Neural progenitor cell (in vitro differentiated cells): ENCODE results near the gene CDAN1. TPM values are rescaled to one million over a fixed set of nuclear protein-coding genes. Genes with fewer than 3 reads are reported as not detected.

Source experiments
- DNase-seq: peaks from one replicate; pipeline ENCODE4 v3.0.0-alpha.2; 2016; ENCODE audit warnings: low spot score
- H2AFZ ChIP-seq: fragments of 200-600 bp; sonication (generic); replicated peaks from 2 replicates; pipeline ENCODE4 v1.6.1; 2016; ENCODE audit warnings: antibody characterized with exemption
- H3F3A ChIP-seq: fragments of 200-600 bp; sonication (generic); 2 replicates; pipeline ENCODE4 v1.6.1; 2016; ENCODE audit warnings: antibody characterized with exemption, low read depth
- H3K27ac ChIP-seq: fragments of 200-600 bp; sonication (generic); 2 replicates; pipeline ENCODE4 v1.5.1; 2016; ENCODE audit warnings: mild to moderate bottlenecking
- H3K27me3 ChIP-seq: fragments of 200-600 bp; sonication (generic); 2 replicates; pipeline ENCODE4 v1.6.1; 2016; ENCODE audit warnings: mild to moderate bottlenecking, moderate library complexity
- H3K36me3 ChIP-seq: fragments of 200-600 bp; sonication (generic); 2 replicates; pipeline ENCODE4 v1.5.1; 2016
- H3K4me1 ChIP-seq: fragments of 200-600 bp; sonication (generic); 2 replicates; pipeline ENCODE4 v1.6.1; 2016; ENCODE audit warnings: mixed run types
- H3K4me2 ChIP-seq: fragments of 200-600 bp; sonication (generic); 2 replicates; pipeline ENCODE4 v1.6.1; 2016
- H3K4me3 ChIP-seq: fragments of 200-600 bp; sonication (generic); 2 replicates; pipeline ENCODE4 v1.5.1; 2016
- H3K79me2 ChIP-seq: fragments of 200-600 bp; sonication (generic); 2 replicates; pipeline ENCODE4 v1.6.1; 2016; ENCODE audit warnings: low read depth
- H3K9ac ChIP-seq: fragments of 200-600 bp; sonication (generic); 2 replicates; pipeline ENCODE4 v1.6.1; 2016
- H3K9me3 ChIP-seq: fragments of 200-600 bp; sonication (generic); 2 replicates; pipeline ENCODE4 v1.5.1; 2016; ENCODE audit warnings: low read depth
- H4K20me1 ChIP-seq: fragments of 200-600 bp; sonication (generic); 2 replicates; pipeline ENCODE4 v1.6.1; 2016; ENCODE audit warnings: low read depth
- H3K27ac Mint-ChIP-seq: 3 replicates; pipeline ENCODE4 v1.8.0; 2021; ENCODE audit warnings: mixed read lengths
- H3K27me3 Mint-ChIP-seq: 2 replicates; pipeline ENCODE4 v1.8.0; 2022; ENCODE audit warnings: low read depth, mild to moderate bottlenecking, inconsistent platforms, moderate library complexity, mixed read lengths; ENCODE audit not compliant: insufficient read depth
- H3K36me3 Mint-ChIP-seq: 3 replicates; pipeline ENCODE4 v1.8.0; 2021; ENCODE audit warnings: mixed read lengths
- H3K4me1 Mint-ChIP-seq: 3 replicates; pipeline ENCODE4 v1.8.0; 2021; ENCODE audit warnings: mixed read lengths
- H3K4me3 Mint-ChIP-seq: 3 replicates; pipeline ENCODE4 v1.8.0; 2021; ENCODE audit warnings: mild to moderate bottlenecking, moderate library complexity, mixed read lengths
- H3K9me3 Mint-ChIP-seq: 3 replicates; pipeline ENCODE4 v1.8.0; 2020; ENCODE audit warnings: mixed read lengths
- EZH2 ChIP-seq: fragments of 200-600 bp; sonication (generic); IDR thresholded peaks from 2 replicates; pipeline ENCODE4 v1.6.1; 2017; ENCODE audit warnings: antibody characterized with exemption, mild to moderate bottlenecking, moderate library complexity
- EZH2phosphoT487 ChIP-seq: fragments of 200-600 bp; sonication (generic); IDR thresholded peaks from 2 replicates; pipeline ENCODE4 v1.6.1; 2017; ENCODE audit warnings: antibody characterized with exemption
- total RNA-seq: library from RNA; depleted of rRNA; stranded (reverse); fragments of >200 nt; gene quantifications from 2 replicates; pipeline ENCODE4 v1.2.3, GENCODE V29; 2015; ENCODE audit warnings: low replicate concordance
- TF ChIP-seq, protein P1 (sequence below): fragments of 200-600 bp; sonication (generic); IDR thresholded peaks from 2 replicates; pipeline ENCODE4 v1.5.1; 2017; ENCODE audit warnings: antibody characterized with exemption, mild to moderate bottlenecking

Gene CDAN1
- total RNA-seq, 1 donor from 2014 or later = 20.2 TPM

DNA sequence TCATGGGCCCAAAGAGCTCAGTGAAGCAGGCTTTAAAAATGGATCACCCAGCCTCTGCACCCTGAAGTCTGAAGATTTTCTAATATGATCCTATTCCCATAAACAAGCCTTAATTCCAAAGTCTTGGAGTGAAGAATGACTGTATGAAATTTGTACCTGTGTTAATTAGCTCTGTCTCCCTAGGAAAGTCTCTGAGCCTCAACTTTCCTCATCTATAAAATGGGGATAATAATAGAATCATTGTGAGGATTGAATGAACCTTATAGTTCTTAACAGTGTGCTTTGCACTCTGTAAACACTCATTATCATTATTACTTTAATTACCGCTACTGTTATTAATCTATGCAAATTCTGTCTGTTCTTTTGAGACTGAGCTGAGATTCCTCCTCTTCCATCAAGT lies 61.9 kb downstream of the CDAN1 start:
- no peak for DNase-seq
- H3K27ac Mint-ChIP-seq = no peak overlapping the region
- H3K27ac ChIP-seq = no peak overlapping the region
- H2AFZ ChIP-seq = no peak overlapping the region
- H3K4me3 Mint-ChIP-seq = no peak overlapping the region
- TF ChIP-seq, protein P1, sequence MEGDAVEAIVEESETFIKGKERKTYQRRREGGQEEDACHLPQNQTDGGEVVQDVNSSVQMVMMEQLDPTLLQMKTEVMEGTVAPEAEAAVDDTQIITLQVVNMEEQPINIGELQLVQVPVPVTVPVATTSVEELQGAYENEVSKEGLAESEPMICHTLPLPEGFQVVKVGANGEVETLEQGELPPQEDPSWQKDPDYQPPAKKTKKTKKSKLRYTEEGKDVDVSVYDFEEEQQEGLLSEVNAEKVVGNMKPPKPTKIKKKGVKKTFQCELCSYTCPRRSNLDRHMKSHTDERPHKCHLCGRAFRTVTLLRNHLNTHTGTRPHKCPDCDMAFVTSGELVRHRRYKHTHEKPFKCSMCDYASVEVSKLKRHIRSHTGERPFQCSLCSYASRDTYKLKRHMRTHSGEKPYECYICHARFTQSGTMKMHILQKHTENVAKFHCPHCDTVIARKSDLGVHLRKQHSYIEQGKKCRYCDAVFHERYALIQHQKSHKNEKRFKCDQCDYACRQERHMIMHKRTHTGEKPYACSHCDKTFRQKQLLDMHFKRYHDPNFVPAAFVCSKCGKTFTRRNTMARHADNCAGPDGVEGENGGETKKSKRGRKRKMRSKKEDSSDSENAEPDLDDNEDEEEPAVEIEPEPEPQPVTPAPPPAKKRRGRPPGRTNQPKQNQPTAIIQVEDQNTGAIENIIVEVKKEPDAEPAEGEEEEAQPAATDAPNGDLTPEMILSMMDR = no peak
- TF ChIP-seq EZH2 = no peak
- H3K9me3 Mint-ChIP-seq = no peaks in the 10 kb centered on the region
- no peaks in the 10 kb centered on the region for H3K79me2 ChIP-seq
- no peaks in the 10 kb centered on the region for H4K20me1 ChIP-seq
- H3K27me3 Mint-ChIP-seq = peaks cover 5% of the 10 kb centered on the region
- peaks cover 7% of the 10 kb centered on the region for H3K4me1 ChIP-seq
- H3K9me3 ChIP-seq = no peaks in the 10 kb centered on the region
- no peaks in the 10 kb centered on the region for H3K27me3 ChIP-seq
- H3F3A ChIP-seq = no peaks in the 10 kb centered on the region
- H3K9ac ChIP-seq = no peak overlapping the region
- H3K36me3 ChIP-seq = no peaks in the 10 kb centered on the region
- peaks cover 16% of the 10 kb centered on the region for H3K36me3 Mint-ChIP-seq
- H3K4me3 ChIP-seq = no peak overlapping the region
- no peak overlapping the region for H3K4me2 ChIP-seq
- H3K4me1 Mint-ChIP-seq = no peaks in the 10 kb centered on the region

DNA sequence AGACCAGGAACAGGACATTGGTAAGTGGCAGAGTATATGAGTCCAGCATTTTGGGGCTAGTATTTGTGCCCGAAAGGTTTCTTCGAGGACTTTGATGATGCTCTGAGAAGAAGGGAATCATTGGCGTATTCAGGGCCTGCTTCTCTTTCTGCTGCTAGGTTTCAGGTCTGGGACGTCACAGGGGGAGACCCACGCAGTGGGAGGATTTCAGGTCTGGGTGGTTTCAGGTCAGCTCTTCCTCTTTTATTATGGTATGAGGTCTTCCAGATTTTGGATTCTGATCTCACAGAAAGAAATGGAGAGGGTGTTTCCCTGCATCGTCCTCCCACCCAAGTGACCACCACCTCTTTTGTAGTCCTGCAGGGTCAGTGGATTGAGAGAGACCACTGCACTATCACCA lies 62.5 kb downstream of the CDAN1 start:
- H2AFZ ChIP-seq = no peak overlapping the region
- H3K9me3 ChIP-seq = no peaks in the 10 kb centered on the region
- H3K36me3 Mint-ChIP-seq = peaks cover 19% of the 10 kb centered on the region
- H3K9me3 Mint-ChIP-seq = no peaks in the 10 kb centered on the region
- no peak overlapping the region for H3K27ac Mint-ChIP-seq
- no peaks in the 10 kb centered on the region for H3K36me3 ChIP-seq
- no peak overlapping the region for H3K9ac ChIP-seq
- H3K4me3 ChIP-seq = no peak overlapping the region
- no peaks in the 10 kb centered on the region for H3K4me1 Mint-ChIP-seq
- H3K79me2 ChIP-seq = no peaks in the 10 kb centered on the region
- no peaks in the 10 kb centered on the region for H3F3A ChIP-seq
- TF ChIP-seq, protein P1 = no peak
- TF ChIP-seq EZH2phosphoT487 (no peak), EZH2 (no peak)
- no peak overlapping the region for H3K4me3 Mint-ChIP-seq
- no peaks in the 10 kb centered on the region for H4K20me1 ChIP-seq
- peaks cover 5% of the 10 kb centered on the region for H3K27me3 Mint-ChIP-seq
- H3K27me3 ChIP-seq = no peaks in the 10 kb centered on the region
- peaks cover 7% of the 10 kb centered on the region for H3K4me1 ChIP-seq
- no peak overlapping the region for H3K4me2 ChIP-seq
- DNase-seq = no peak
- H3K27ac ChIP-seq = no peak overlapping the region

Other genes starting within 250 kb of the CDAN1 start
- gene ZNF106, start 246.0 kb downstream of the CDAN1 start, total RNA-seq = 59.9 and 72.2 TPM in 2 replicates
- 69.6 and 96.3 TPM in 2 replicates for gene SNAP23, start 241.5 kb downstream of the CDAN1 start, total RNA-seq
- 13.8 and 18.1 TPM in 2 replicates for gene LRRC57, start 188.3 kb downstream of the CDAN1 start, total RNA-seq
- gene HAUS2, start 188.3 kb downstream of the CDAN1 start, total RNA-seq = 42.9 and 72.2 TPM in 2 replicates
- gene STARD9, start 161.5 kb downstream of the CDAN1 start, total RNA-seq = 11.9 and 17.0 TPM in 2 replicates
- gene TTBK2, start 183.7 kb upstream of the CDAN1 start, total RNA-seq = 26.5 and 32.4 TPM in 2 replicates